ENCODE measurements around the gene FUT7.

FUT7 gene

DNA sequence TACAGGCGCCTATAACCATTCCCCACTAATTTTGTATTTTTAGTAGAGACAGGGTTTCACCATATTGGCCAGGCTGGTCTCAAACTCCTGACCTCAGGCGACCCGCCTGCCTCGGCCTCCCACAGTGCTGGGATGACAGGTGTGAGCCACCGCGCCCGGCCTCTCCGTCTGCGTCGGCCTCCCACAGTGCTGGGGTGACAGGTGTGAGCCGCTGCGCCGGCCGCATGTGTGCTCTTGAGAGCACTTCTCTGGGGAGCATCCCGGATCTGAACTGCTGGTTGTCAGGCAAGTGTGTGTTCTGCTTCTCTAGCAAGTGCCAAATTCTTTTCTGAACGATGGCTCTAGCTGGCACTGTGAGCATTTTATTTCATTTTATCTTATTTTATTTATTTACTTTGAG lies 25.7 kb upstream of the FUT7 start:
- peaks cover 2% of the 10 kb centered on the region for H3K4me1 ChIP-seq (ENCODE audit: control insufficient read depth, low read depth, low read length)
- H2AK5ac ChIP-seq (ENCODE audit: low read length): no peak overlapping the region
- no peak overlapping the region for H4K5ac ChIP-seq (ENCODE audit: low read length)
- DNase-seq: no peak
- WGBS (ENCODE audit: extremely low coverage, insufficient coverage, low lambda C conversion rate): no CpG with 5 or more reads among the region's 16 CpGs
- no peak overlapping the region for H4K8ac ChIP-seq (ENCODE audit: low read depth, low read length)
- H3K36me3 ChIP-seq (ENCODE audit: control insufficient read depth, insufficient read depth, low read length): no peaks in the 10 kb centered on the region
- H2BK5ac ChIP-seq (ENCODE audit: low read length): no peak overlapping the region
- H3K4me2 ChIP-seq (ENCODE audit: low read length): no peak overlapping the region
- H3K79me2 ChIP-seq (ENCODE audit: control insufficient read depth, insufficient read depth, low read length): no peaks in the 10 kb centered on the region
- H3K23ac ChIP-seq (ENCODE audit: low read length): no peak overlapping the region
- no peak overlapping the region for H3K18ac ChIP-seq (ENCODE audit: low read length)
- H2BK120ac ChIP-seq (ENCODE audit: low read depth, low read length): no peak overlapping the region
- H2BK15ac ChIP-seq (replicated peaks; ENCODE audit: low read depth): no peak overlapping the region
- H3K4ac ChIP-seq (ENCODE audit: low read depth, low read length): no peak overlapping the region
- no peak overlapping the region for H3K9ac ChIP-seq (ENCODE audit: low read length)
- H3K4me3 ChIP-seq (ENCODE audit: low read length): no peak overlapping the region
- no peak overlapping the region for H3K27ac ChIP-seq (ENCODE audit: low read depth, low read length)
- H3K56ac ChIP-seq (ENCODE audit: low read length): no peak overlapping the region
- no peaks in the 10 kb centered on the region for H3K79me1 ChIP-seq (ENCODE audit: low read length)
- H3K27me3 ChIP-seq (ENCODE audit: insufficient read depth, low read length, poor library complexity): peaks cover 8% of the 10 kb centered on the region

DNA sequence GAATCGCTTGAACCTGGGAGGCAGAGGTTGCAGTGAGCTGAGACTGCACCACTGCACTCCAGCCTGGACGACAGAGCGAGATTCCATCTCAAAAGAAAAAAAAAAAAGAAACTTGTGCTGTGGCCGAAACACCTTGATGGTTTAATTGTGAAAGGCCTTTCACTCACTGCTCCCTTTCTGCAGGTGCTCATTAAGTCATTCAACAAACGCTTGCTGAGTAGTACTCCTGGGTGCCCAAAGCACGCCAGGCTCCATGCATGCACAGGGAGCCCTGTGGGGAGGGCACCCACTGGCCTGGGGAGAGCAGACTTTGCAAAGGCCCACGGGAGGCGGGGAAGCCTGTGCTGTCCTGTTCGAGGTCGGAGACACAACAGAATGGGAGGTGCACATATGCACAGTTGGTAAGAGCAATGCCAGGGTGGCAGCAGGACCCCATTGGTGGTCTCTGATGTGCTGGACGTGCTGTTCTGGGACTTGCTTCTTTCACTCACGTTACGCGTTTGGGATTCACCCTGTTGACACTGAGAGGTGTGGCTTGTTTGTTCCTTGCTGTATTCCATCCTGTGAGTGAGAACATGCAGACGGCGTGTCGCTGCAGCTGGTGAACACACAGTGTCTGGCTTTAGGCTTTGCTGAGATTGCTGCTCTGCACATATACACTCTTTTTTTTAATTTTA lies 25.0 kb upstream of the FUT7 start:
- no peaks in the 10 kb centered on the region for H3K79me2 ChIP-seq (ENCODE audit: control insufficient read depth, insufficient read depth, low read length)
- no peak overlapping the region for H2BK15ac ChIP-seq (replicated peaks; ENCODE audit: low read depth)
- H3K23ac ChIP-seq (ENCODE audit: low read length): no peak overlapping the region
- no CpG with 5 or more reads among the region's 17 CpGs for WGBS (ENCODE audit: extremely low coverage, insufficient coverage, low lambda C conversion rate)
- H2BK5ac ChIP-seq (ENCODE audit: low read length): no peak overlapping the region
- no peak overlapping the region for H4K8ac ChIP-seq (ENCODE audit: low read depth, low read length)
- no peak overlapping the region for H3K4me3 ChIP-seq (ENCODE audit: low read length)
- H3K56ac ChIP-seq (ENCODE audit: low read length): no peak overlapping the region
- H3K9ac ChIP-seq (ENCODE audit: low read length): no peak overlapping the region
- H3K27ac ChIP-seq (ENCODE audit: low read depth, low read length): no peak overlapping the region
- no peak overlapping the region for H4K5ac ChIP-seq (ENCODE audit: low read length)
- no peak overlapping the region for H2BK120ac ChIP-seq (ENCODE audit: low read depth, low read length)
- H3K4ac ChIP-seq (ENCODE audit: low read depth, low read length): no peak overlapping the region
- H3K4me1 ChIP-seq (ENCODE audit: control insufficient read depth, low read depth, low read length): peaks cover 2% of the 10 kb centered on the region
- no peaks in the 10 kb centered on the region for H3K79me1 ChIP-seq (ENCODE audit: low read length)
- no peak overlapping the region for H3K4me2 ChIP-seq (ENCODE audit: low read length)
- H2AK5ac ChIP-seq (ENCODE audit: low read length): no peak overlapping the region
- no peak for DNase-seq
- no peaks in the 10 kb centered on the region for H3K36me3 ChIP-seq (ENCODE audit: control insufficient read depth, insufficient read depth, low read length)
- H3K27me3 ChIP-seq (ENCODE audit: insufficient read depth, low read length, poor library complexity): peaks cover 8% of the 10 kb centered on the region
- no peak overlapping the region for H3K18ac ChIP-seq (ENCODE audit: low read length)

DNA sequence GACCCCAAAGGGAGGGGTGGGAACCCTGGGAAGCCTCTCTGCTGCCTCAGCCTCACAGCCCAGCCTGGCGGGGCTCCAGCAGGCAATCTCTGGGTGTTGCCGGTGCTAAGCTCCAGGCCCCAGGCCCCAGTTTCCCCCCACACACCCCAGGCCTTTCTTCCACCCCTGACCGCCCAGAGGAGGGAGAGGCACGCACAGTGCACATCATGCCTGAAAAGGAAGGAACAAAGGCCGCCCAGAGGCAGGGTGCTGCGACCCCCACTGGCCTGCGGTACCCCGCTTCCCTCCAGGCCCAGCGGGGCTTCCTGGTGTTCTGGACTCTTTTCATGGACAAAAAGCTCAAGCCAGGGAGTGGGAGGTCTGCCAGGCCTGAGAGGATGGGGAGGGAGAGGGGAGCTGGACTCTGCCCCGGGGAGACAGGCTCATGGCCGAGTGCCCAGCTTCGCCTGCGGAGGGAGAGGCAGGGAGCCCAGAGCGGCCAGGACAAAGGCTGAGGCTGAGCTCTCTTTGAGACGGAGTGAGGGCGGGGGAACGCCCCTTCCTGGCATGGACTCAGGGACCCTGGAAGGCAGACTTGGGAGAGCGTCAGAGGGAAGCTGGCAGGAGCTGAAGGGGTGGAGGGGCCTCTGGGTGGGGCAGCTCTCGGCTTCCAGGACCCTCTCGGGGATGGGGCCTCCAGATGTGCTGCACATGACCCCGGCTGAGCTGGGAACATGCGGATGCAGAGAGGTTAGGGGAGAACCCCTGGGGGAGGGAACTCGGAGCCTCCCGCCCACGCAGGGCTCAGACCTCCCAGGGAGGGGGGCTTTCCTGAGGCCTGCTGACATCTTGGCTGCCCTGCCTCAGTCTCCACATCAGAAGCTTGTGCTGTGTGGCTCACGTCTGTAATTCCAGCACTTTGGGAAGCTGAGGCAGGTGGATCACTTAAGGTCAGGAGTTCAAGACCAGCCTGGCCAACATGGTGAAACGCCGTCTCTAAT lies 23.8 kb upstream of the FUT7 start:
- Histone ChIP-seq H3K56ac (ENCODE audit: low read length) (no peak overlapping the region), H3K9ac (ENCODE audit: low read length) (no peak overlapping the region), H3K18ac (ENCODE audit: low read length) (no peak overlapping the region), H2BK120ac (ENCODE audit: low read depth, low read length) (no peak overlapping the region), H2BK15ac (replicated peaks; ENCODE audit: low read depth) (no peak overlapping the region), H3K27me3 (ENCODE audit: insufficient read depth, low read length, poor library complexity) (peaks cover 8% of the 10 kb centered on the region), H3K4me1 (ENCODE audit: control insufficient read depth, low read depth, low read length) (peaks cover 2% of the 10 kb centered on the region), H3K4me3 (ENCODE audit: low read length) (no peak overlapping the region), H3K23ac (ENCODE audit: low read length) (no peak overlapping the region), H4K5ac (ENCODE audit: low read length) (no peak overlapping the region), H4K8ac (ENCODE audit: low read depth, low read length) (no peak overlapping the region), H3K4me2 (ENCODE audit: low read length) (no peak overlapping the region), H3K36me3 (ENCODE audit: control insufficient read depth, insufficient read depth, low read length) (no peaks in the 10 kb centered on the region), H2AK5ac (ENCODE audit: low read length) (no peak overlapping the region), H3K4ac (ENCODE audit: low read depth, low read length) (no peak overlapping the region), H3K79me2 (ENCODE audit: control insufficient read depth, insufficient read depth, low read length) (no peaks in the 10 kb centered on the region), H3K27ac (ENCODE audit: low read depth, low read length) (no peak overlapping the region), H3K79me1 (ENCODE audit: low read length) (no peaks in the 10 kb centered on the region), H2BK5ac (ENCODE audit: low read length) (no peak overlapping the region)
- WGBS (ENCODE audit: extremely low coverage, insufficient coverage, low lambda C conversion rate): no CpG with 5 or more reads among the region's 28 CpGs
- DNase-seq: no peak

DNA sequence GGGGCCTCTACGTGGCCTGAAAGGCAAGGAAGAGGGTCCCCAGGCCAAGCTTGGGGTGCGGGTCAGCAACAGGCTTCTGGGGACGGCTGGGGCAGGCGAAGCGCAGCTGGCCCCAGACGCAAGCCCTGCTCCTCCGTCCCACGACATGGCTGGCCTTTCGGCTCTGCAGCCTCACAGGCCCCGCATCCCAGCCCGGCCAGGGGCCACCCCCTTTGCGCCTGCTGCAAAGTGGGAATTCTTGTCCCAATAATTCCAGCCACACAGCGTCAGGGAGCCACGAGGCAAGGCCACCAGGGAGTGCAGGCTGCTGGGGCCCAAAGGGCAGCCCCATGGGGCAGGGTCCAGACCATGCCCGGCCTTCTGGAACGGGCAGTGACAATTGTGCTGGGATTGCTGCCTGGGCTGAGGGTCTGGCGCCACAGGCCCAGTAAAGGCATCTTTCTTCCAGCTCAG lies 23.1 kb upstream of the FUT7 start:
- H3K23ac ChIP-seq (ENCODE audit: low read length): no peak overlapping the region
- no peak overlapping the region for H2BK120ac ChIP-seq (ENCODE audit: low read depth, low read length)
- no peak overlapping the region for H3K18ac ChIP-seq (ENCODE audit: low read length)
- H4K5ac ChIP-seq (ENCODE audit: low read length): no peak overlapping the region
- no peak overlapping the region for H2BK15ac ChIP-seq (replicated peaks; ENCODE audit: low read depth)
- no peak overlapping the region for H3K4me2 ChIP-seq (ENCODE audit: low read length)
- peak overlapping the region; percentile 62 for H3K56ac ChIP-seq (ENCODE audit: low read length)
- no peaks in the 10 kb centered on the region for H3K79me1 ChIP-seq (ENCODE audit: low read length)
- H3K4me1 ChIP-seq (ENCODE audit: control insufficient read depth, low read depth, low read length): peaks cover 2% of the 10 kb centered on the region
- no peak overlapping the region for H3K9ac ChIP-seq (ENCODE audit: low read length)
- DNase-seq: no peak
- H3K27ac ChIP-seq (ENCODE audit: low read depth, low read length): no peak overlapping the region
- H2BK5ac ChIP-seq (ENCODE audit: low read length): no peak overlapping the region
- H3K79me2 ChIP-seq (ENCODE audit: control insufficient read depth, insufficient read depth, low read length): no peaks in the 10 kb centered on the region
- H3K27me3 ChIP-seq (ENCODE audit: insufficient read depth, low read length, poor library complexity): peaks cover 8% of the 10 kb centered on the region
- no peak overlapping the region for H4K8ac ChIP-seq (ENCODE audit: low read depth, low read length)
- no peak overlapping the region for H2AK5ac ChIP-seq (ENCODE audit: low read length)
- no peak overlapping the region for H3K4me3 ChIP-seq (ENCODE audit: low read length)
- H3K4ac ChIP-seq (ENCODE audit: low read depth, low read length): no peak overlapping the region
- WGBS (ENCODE audit: extremely low coverage, insufficient coverage, low lambda C conversion rate): no CpG with 5 or more reads among the region's 17 CpGs
- no peaks in the 10 kb centered on the region for H3K36me3 ChIP-seq (ENCODE audit: control insufficient read depth, insufficient read depth, low read length)

DNA sequence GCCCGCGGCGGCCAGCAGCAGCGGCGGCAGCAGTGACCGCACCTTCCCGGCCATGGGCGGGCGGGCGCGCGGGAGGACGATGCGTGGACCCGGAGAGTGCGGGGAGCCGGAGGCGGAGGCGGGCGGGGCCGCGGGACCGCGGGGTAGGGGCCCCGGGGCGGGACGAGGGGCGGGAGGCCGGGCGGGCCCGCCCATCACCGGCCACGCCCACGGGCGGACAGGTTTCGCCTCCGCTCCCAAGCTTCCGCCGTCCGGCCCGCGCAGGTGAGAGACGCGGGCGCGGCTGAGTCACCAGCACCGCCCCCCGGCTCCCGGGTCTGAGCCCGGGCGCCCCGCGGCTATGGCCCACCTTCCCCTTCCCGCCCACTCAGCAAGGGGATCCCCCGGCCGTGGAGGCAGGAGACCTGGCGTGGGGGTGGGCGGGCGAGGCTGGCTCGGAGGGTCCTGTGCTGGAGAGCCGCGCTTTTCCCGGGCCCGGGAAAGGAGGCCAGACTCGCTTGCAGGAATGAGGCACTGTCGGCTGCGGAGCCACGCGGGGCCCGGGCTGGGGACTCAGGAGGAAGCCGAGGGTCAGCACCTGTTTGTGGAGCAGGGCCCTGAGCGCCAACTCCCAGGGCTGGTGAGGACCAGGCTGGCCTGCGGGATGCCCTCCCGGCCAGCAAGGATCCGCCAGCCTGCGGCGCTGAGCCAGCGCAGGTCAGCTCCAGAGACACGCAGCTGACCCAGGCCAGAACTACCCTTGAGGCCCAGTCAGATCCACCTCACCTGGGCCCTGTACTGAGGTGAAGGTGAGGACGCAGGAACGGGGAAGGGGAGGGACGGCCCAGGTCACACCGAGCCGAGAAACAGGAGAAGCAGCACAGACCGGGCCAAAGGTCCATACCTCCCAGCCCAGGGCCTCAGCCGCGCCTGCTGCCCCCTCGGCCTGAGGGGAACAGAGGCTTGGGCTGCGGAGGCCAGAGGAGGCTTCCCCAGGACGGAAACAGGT lies 22.4 kb upstream of the FUT7 start, which contains the start of gene ENTPD2:
Gene ENTPD2 (minus strand): TSS at position 118 of the 988 bp plus-strand sequence. CDS start 64 bp downstream, at position 54.
- Histone ChIP-seq H2AK5ac (ENCODE audit: low read length) (no peak within 1 kb of the TSS), H3K27ac (ENCODE audit: low read depth, low read length) (no peak within 1 kb of the TSS), H3K27me3 (ENCODE audit: insufficient read depth, low read length, poor library complexity) (peaks cover 8% of the 10 kb centered on the region), H2BK120ac (ENCODE audit: low read depth, low read length) (no peak within 1 kb of the TSS), H4K8ac (ENCODE audit: low read depth, low read length) (no peak within 1 kb of the TSS), H3K4me3 (ENCODE audit: low read length) (no peak within 1 kb of the TSS), H3K4me2 (ENCODE audit: low read length) (peak within 1 kb of the TSS; percentile 48), H3K4me1 (ENCODE audit: control insufficient read depth, low read depth, low read length) (peaks cover 2% of the 10 kb centered on the region), H2BK15ac (replicated peaks; ENCODE audit: low read depth) (no peak within 1 kb of the TSS), H3K18ac (ENCODE audit: low read length) (no peak within 1 kb of the TSS), H3K9ac (ENCODE audit: low read length) (peak within 1 kb of the TSS; percentile 56), H2BK5ac (ENCODE audit: low read length) (no peak within 1 kb of the TSS), H4K5ac (ENCODE audit: low read length) (no peak within 1 kb of the TSS), H3K79me1 (ENCODE audit: low read length) (no peaks in the 10 kb centered on the region), H3K56ac (ENCODE audit: low read length) (peak within 1 kb of the TSS; percentile 62), H3K36me3 (ENCODE audit: control insufficient read depth, insufficient read depth, low read length) (no peaks in the 10 kb centered on the region), H3K23ac (ENCODE audit: low read length) (no peak within 1 kb of the TSS), H3K4ac (ENCODE audit: low read depth, low read length) (no peak within 1 kb of the TSS), H3K79me2 (ENCODE audit: control insufficient read depth, insufficient read depth, low read length) (no peaks in the 10 kb centered on the region)
- no peak for DNase-seq
- no CpG with 5 or more reads among the region's 90 CpGs for WGBS (ENCODE audit: extremely low coverage, insufficient coverage, low lambda C conversion rate)

All from mesendoderm (in vitro differentiated cells).